Activated naive CD8-positive, alpha-beta T cell treated with anti-CD3 and anti-CD28 coated beads, Interleukin-2, amount 50 U/mL, for 16 hours (primary cell): ENCODE results near the gene TMEM88.
"Not testable (repeated sequence)": the region's sequence is repeated elsewhere in the genome, so short reads cannot be mapped to it uniquely, and the experiment has no call there.

ENCODE experiments used
- DNase-seq: peaks from one replicate; pipeline ENCODE4 v3.0.0-alpha.2; 2020; ENCODE audit warnings: low read depth, low spot score

The TMEM88 gene

DNA sequence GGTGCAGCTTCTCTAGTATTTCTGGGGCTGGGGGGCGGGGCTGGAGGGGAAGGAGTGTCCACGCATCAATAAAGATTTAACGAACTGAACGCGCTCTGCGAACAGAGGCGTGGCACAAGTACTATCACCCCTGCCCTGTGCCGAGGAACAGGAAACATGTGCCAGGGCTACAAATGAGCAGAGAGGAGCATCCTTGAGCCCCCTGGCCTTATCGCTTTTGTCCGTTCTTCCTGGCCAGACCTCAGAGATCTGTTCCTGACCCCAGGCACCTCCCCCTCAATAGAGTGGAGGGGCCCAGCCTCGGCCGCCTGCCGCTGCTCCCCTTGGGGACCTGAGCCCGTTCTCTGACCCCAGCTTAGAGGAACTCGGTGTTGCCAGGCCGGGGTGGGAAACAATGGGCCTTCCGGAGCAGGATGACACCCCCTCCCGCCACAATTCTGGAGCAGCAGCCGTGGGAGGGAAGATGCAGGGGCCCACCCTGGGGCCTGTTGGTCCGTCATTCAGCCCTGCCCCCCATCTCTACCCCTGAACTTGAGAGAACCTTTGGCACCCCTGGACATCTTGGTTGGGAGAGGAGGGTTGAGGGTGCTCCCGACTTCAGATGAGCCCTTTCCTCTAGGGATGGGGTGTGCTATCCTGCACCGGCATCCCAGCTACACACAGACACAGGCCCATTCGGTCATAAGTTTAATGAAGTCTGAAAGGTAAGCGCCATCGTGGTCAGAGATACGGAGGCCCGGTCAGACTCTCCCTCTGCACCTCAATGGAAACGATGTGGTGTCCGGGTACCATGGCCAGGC, 1.3 kb downstream of the TMEM88 start:
- no peak for DNase-seq

- peak; percentile 85 for DNase-seq
These were observed 2.2 kb downstream of the TMEM88 start, which contains the start of gene NAA38 for GRCh38 chr17:7856811-7857712. Gene NAA38, minus strand, starts transcription at chr17:7857559. Its CDS starts 96 bp downstream, at chr17:7857463.

- peak; percentile 67 for DNase-seq
These were observed 3.1 kb downstream of the TMEM88 start, which contains the start of gene CYB5D1 for GRCh38 chr17:7857713-7858521. Gene CYB5D1, plus strand, starts transcription at chr17:7858003. Its CDS starts 132 bp downstream, at chr17:7858135.

- no peak for DNase-seq
These were observed 3.6 kb downstream of the TMEM88 start for GRCh38 chr17:7858522-7858810.

GRCh38 chr17:7859028-7859427, 4.2 kb downstream of the TMEM88 start:
- DNase-seq, result no peak

DNA sequence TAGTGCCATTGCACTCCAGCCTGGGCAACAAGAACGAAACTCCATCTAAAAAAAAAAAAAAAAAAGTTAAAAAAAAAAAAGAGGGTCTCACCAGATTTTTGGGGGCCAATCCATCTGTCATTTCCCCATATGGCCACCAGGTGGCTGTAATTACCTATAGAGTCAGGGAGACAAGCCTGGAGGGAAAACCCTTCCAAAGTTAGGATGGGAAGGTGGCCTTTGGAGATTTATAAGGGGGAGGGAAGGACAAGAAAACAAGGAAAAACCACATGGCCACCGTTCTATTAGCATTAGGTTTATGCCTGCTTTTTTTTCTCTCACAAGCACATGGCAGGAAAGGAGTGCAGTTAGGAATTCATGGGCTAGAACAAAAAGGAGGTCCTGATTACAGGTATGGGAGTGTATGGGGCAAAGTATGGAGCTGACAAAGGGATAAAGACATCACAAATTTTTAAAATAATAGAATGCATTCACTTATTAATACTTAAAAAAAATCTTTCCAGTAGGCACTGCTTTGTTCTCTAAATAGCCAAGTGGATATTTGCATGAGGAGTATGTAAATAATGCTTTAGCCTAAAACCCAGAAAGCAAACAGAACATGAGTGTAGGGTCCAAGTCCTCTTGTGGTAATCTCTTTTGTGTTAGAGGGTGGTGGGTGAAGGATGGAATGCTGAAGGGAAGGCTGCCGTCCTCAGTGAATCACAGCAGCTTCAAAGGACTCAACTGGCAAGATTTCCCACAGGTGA, 8.0 kb downstream of the TMEM88 start:
- DNase-seq, result no peak

GRCh38 chr17:7864384-7864783, 9.5 kb downstream of the TMEM88 start:
- not testable (repeated sequence) for DNase-seq

DNA sequence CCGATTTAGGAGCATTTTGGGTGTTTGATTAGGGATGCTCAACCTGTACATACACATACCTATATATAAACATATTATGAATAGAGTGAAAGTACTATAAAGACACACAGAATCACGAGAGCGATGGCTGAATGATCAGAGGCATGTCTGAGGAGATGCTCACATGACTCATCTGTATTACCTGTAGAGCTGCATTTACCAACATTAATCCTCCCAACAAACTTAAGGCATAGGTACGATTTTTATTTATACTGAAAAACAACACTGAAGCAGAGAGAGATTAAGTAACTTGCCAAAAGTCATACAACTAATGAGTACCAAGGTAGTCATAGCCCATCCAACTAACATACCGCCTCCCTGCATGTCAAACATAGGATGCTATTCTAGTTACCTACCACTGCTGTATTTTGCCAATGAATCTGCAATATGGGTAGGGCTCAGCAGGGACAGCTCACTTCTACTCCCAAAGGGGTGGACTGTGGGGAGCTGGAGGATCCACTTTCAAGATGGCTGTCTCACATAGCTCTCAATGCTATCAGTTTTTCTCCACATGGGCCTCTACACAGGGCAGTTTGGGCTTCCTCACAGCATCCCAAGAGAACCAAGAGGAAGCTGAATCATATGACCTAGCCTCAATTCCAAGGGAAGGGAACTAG, 10.3 kb downstream of the TMEM88 start:
- DNase-seq, result no peak

- DNase-seq, result no peak
These were observed 13.0 kb downstream of the TMEM88 start for GRCh38 chr17:7867881-7868329.

DNA sequence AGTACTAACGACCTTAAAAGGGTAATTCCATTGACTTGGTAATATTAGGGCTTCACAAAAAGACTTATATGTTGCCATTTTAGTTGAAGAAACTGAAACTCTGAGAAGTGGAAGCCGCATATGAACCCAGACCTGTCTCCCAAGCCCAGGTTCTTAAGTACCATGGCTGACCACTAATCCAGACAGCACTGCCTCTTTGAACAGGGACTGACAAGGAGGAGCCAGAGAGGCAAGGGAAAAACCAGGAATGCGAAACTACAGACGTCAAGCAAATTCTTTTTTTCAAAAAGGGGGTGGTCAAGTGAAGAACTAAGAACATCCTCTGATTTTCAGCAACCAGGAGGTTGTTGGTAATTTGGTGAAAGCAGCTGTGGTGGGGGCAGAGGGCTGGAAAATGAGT, 18.2 kb downstream of the TMEM88 start:
- DNase-seq, result no peak

DNA sequence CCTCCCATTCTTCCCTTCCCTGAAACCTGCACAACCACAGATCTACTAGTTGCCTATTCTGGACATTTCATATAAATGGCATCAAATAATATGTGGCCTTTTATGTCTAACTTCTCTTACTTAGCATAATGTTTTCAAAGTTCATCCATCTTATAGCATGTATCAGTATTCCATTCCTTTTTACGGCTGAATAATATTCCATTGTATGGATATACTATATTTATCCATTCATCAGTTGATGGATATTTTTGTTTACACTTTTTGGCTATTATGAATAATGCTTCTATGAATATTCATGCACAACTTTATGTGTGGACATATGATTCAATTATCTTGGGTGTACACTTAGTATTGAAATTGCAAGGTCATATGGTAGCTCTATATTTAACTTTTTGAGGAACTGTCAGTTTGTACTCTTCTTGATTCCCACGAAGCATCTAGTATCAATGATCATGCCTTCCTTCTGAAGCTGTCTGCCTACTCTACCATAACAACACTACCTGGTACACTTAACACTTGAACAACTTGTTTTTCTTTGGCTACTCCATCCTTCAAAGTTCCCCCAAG, 21.0 kb downstream of the TMEM88 start:
- no peak for DNase-seq

- DNase-seq, result no peak
These were observed 23.4 kb downstream of the TMEM88 start for GRCh38 chr17:7878234-7878633.

- no peak for DNase-seq
These were observed 25.4 kb downstream of the TMEM88 start for GRCh38 chr17:7880076-7880868.

GRCh38 chr17:7881276-7882054, 26.6 kb downstream of the TMEM88 start:
- DNase-seq, result no peak

DNA sequence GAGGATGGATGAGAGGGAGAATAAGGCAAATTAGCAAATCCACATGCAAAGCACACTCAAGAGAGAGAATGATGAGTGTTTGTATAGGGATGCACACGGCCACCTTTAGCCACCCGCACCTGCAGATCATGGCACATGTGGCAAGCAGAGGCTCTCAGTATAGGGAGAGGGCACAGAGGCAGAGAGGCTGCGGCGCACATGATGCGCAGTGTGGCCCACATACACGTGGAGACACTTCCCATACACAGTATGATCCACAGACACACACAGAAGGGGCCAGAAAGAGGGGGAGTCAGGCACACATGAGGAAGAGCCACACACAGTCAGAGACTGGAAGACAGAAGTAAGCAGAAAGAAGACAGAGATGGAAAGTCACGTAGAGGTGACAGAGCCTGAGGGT, 27.2 kb downstream of the TMEM88 start:
- DNase-seq, result no peak

- no peak for DNase-seq
These were observed 27.8 kb downstream of the TMEM88 start for GRCh38 chr17:7882629-7883028.

DNA sequence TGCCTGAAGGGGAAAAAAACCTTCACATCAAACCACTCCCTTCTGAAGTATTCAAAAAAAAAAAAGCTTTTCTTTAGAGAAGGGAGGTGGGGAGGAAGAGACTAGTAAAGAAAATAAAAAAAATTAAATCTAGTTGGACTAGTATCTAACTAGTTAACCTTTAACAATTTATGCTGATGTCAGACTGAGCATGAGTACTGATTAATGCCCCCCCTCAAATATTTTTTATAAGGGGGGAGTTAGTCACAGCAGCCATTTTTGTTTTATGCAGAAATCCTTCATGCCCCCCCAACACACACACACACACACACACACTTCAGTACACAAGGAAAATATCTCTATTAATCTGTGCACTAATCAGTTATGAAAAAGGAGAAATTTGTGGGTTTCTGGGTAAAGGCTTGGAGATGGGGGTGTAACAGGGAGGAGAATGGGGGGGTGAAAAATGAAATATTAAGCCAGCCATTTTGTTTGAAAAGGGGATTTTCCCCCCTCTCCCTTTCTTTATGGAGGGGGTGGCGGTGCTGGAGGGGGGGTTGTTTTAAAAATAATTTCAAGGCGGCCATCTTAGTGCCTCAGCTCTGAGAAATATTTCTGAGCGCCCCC, 29.0 kb downstream of the TMEM88 start:
- no peak for DNase-seq
